ENCODE results near the gene MRPS12.

- no peak for TF ChIP-seq CTCF (IDR thresholded peaks at IDR 0.05; ENCODE audit: low read depth, low read length)
- no peak for TF ChIP-seq EZH2phosphoT487 (IDR thresholded peaks at IDR 0.05; ENCODE audit: low read depth)
Measured at GRCh38 chr19:38921420-38922274, 9.1 kb upstream of the MRPS12 start.

Data from OCI-LY3 (cell line).